ENCODE data around the gene CELF1. TPM values are rescaled to one million over a fixed set of nuclear protein-coding genes. Genes with fewer than 3 reads are reported as not detected.

CELF1 gene
- total RNA-seq, 2 experiments from 2014 or later = 120 to 122 TPM

DNA sequence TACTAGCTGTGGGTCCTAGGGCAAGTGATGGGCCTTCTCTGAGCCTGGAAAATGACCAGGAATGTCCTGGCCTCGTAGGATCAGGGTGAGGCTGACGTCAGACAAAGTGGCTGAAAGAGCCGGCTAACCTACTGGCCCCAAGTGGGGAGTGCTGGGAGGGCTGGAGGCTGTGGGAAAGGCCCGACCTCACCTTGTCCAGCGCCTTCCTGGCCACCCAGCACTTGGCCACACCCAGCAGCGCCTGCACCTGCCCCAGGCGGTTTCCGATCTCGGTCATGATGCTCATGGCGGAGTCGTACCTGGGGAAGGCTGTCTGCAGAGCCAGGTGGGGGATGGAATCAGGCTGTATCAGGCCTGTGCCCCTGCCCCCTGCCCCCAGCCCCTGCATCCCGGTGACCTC, 111.5 kb downstream of the CELF1 start:
- H3K27me3 Mint-ChIP-seq = no peaks in the 10 kb centered on the region
- ChIA-PET CTCF (no interaction called here), POLR2A (interaction anchor here (1.9 kb wide), 1 partner anchor 15 kb away, joined by 10 read pairs; the partner anchor contains the start of gene PSMC3)
- DNase-seq (no peak), ATAC-seq (no peak)
- TF ChIP-seq, protein P1, sequence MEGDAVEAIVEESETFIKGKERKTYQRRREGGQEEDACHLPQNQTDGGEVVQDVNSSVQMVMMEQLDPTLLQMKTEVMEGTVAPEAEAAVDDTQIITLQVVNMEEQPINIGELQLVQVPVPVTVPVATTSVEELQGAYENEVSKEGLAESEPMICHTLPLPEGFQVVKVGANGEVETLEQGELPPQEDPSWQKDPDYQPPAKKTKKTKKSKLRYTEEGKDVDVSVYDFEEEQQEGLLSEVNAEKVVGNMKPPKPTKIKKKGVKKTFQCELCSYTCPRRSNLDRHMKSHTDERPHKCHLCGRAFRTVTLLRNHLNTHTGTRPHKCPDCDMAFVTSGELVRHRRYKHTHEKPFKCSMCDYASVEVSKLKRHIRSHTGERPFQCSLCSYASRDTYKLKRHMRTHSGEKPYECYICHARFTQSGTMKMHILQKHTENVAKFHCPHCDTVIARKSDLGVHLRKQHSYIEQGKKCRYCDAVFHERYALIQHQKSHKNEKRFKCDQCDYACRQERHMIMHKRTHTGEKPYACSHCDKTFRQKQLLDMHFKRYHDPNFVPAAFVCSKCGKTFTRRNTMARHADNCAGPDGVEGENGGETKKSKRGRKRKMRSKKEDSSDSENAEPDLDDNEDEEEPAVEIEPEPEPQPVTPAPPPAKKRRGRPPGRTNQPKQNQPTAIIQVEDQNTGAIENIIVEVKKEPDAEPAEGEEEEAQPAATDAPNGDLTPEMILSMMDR (IDR thresholded peaks at IDR 0.05) = no peak
- H3K9me3 Mint-ChIP-seq = no peaks in the 10 kb centered on the region
- H3K36me3 Mint-ChIP-seq (ENCODE audit: low read depth) = no peaks in the 10 kb centered on the region
- no peak overlapping the region for H3K4me3 Mint-ChIP-seq
- peaks cover 6% of the 10 kb centered on the region for H3K4me1 Mint-ChIP-seq (ENCODE audit: low read depth)
- intact Hi-C loops (cut with micrococcal nuclease) = no loop called here
- no peak overlapping the region for H3K27ac Mint-ChIP-seq

DNA sequence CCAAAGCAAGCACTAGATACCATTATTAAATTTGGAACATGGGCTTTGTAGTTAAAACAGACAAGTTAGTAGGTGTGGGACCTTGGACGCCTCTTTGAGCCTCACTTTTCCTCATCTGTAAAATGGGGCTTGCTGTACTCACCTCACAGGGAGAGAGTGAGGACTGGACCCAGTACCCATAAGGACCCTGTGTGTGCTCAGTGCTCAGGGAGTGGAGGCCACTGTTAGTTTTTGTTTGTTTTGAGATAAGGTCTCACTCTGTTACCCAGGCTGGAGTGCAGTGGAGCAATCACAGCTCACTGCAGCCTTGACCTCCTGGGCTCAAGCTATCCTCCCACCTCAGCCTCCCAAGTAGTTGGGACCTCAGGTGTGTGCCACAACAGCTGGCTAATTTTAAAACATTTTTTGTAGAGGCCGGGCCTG, 112.9 kb downstream of the CELF1 start:
- POLR2A ChIA-PET = no interaction called here
- CTCF ChIA-PET = interaction anchor here (0.9 to 1.2 kb wide), 2 partner anchors 13 to 66 kb away, joined by 3 to 4 read pairs; no protein-coding TSS in a partner anchor

DNA sequence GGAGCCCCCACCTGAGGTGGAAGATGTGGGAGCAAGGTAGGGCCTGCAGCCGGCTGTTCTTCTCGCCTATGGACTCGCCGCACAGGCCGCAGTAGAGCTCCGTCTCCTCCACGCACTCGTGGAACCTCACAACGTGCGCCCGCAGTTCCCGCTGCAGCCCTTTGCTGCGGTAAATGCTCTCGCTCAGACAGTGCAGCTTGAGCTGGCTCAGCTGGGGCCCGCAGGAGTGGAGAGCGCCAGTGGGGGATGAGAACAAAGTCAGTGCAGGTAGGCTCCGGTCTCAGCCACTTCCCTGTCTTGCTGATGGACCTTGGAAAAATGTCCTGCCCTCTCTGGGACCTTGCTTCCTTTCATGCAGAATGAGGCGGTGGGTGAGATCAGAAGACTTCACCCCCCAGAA, 114.2 kb downstream of the CELF1 start:
- H3K4me1 Mint-ChIP-seq (ENCODE audit: low read depth) = peaks cover 6% of the 10 kb centered on the region
- no peak for DNase-seq
- CTCF ChIA-PET = no interaction called here
- TF ChIP-seq, protein P1 (IDR thresholded peaks at IDR 0.05) = no peak
- H3K27me3 Mint-ChIP-seq = no peaks in the 10 kb centered on the region
- no peaks in the 10 kb centered on the region for H3K36me3 Mint-ChIP-seq (ENCODE audit: low read depth)
- intact Hi-C loops (cut with micrococcal nuclease) = no loop called here
- POLR2A ChIA-PET = interaction anchor here (2.6 kb wide), 1 partner anchor 12 kb away, joined by 12 read pairs; the partner anchor contains the start of gene PSMC3
- ATAC-seq = no peak
- no peak overlapping the region for H3K4me3 Mint-ChIP-seq
- H3K9me3 Mint-ChIP-seq = no peaks in the 10 kb centered on the region
- no peak overlapping the region for H3K27ac Mint-ChIP-seq

More for the DNA sequence above, 112.9 kb downstream of the CELF1 start:
- Mint-ChIP-seq H3K9me3 (no peaks in the 10 kb centered on the region), H3K4me1 (ENCODE audit: low read depth) (peaks cover 6% of the 10 kb centered on the region), H3K27ac (no peak overlapping the region), H3K36me3 (ENCODE audit: low read depth) (no peaks in the 10 kb centered on the region), H3K4me3 (no peak overlapping the region), H3K27me3 (no peaks in the 10 kb centered on the region)
- intact Hi-C loops (cut with micrococcal nuclease) = no loop called here
- no peak for ATAC-seq
- no peak for DNase-seq
- TF ChIP-seq, protein P1 (IDR thresholded peaks at IDR 0.05) = no peak

DNA sequence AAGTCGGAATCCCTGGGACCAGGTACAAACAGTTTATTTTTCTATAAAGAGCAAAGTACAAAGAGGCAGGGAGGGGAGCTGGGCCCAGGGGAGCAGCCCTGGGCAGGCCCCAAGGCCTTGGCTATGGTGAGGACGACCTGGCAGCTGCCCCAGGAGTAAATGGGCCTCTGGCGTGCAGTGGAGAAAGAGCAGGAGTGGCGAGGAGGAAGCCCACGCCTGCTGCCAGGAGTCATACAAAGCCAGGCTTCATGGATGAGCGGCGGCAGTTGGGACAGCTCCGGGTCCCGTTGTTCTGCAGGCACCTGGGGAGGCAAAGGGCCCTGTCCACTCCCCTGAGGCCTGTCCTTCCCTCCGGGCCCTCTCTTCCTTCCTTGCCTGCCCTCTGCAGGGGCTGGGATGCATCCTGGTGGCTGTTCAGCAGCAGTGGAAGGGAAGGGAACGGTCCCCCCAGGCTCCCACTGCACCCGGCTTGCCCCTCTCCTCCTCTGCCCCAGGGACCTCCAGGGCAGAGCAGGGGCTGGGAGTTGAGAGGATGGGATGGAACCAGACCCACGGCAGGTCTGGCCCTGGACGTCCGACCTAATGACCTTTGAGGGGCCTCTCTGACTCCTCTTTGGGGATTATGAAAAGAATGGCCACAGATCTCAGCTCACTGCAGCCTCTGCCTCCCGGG, 115.0 kb downstream of the CELF1 start:
- TF ChIP-seq, protein P1 (IDR thresholded peaks at IDR 0.05) = no peak
- no peak for ATAC-seq
- intact Hi-C loops (cut with micrococcal nuclease) = no loop called here
- DNase-seq = no peak
- Mint-ChIP-seq H3K4me3 (no peak overlapping the region), H3K27ac (no peak overlapping the region), H3K36me3 (ENCODE audit: low read depth) (no peaks in the 10 kb centered on the region), H3K27me3 (no peaks in the 10 kb centered on the region), H3K9me3 (no peaks in the 10 kb centered on the region), H3K4me1 (ENCODE audit: low read depth) (no peaks in the 10 kb centered on the region)
- CTCF ChIA-PET = no interaction called here
- POLR2A ChIA-PET = interaction anchor here (2.6 kb wide), 1 partner anchor 11 kb away, joined by 12 read pairs; the partner anchor contains the start of gene PSMC3

DNA sequence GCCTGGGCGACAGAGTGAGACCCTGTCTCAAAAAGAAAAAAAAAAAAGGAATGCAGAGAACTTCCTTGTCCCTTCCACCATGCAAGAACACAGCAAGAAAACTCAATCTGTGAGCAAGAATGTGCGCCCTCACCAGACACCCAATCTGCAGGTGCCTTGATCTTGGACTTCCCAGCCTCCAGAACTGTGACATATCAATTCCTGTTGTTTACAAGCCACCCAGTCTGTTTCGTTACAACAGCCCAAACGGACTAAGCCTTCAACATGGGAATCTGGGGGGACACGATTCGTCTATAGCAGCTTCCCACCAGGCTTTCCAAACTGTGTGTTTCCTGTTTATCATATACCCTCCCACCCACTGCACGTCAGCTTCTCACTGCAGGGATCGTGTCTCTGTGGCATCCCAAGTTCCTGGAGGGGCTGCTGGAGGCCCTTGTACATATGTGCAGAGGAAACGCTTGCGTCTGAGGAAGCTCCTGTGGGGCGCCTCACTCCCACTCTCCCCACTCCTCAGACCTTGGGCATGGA, 115.7 kb downstream of the CELF1 start:
- POLR2A ChIA-PET = interaction anchor here (2.6 kb wide), 1 partner anchor 11 kb away, joined by 12 read pairs; the partner anchor contains the start of gene PSMC3
- H3K36me3 Mint-ChIP-seq (ENCODE audit: low read depth) = no peaks in the 10 kb centered on the region
- TF ChIP-seq, protein P1 (IDR thresholded peaks at IDR 0.05) = no peak
- no peak overlapping the region for H3K27ac Mint-ChIP-seq
- intact Hi-C loops (cut with micrococcal nuclease) = no loop called here
- DNase-seq (no peak), ATAC-seq (no peak)
- no peak overlapping the region for H3K4me3 Mint-ChIP-seq
- CTCF ChIA-PET = no interaction called here
- no peaks in the 10 kb centered on the region for H3K27me3 Mint-ChIP-seq
- no peaks in the 10 kb centered on the region for H3K4me1 Mint-ChIP-seq (ENCODE audit: low read depth)
- no peaks in the 10 kb centered on the region for H3K9me3 Mint-ChIP-seq
